Right hindlimb (tissue), 1 donor: ENCODE results near the gene DGKI.

Experiments used
- DNase-seq: peaks from one replicate; pipeline ENCODE4 v3.0.0-alpha.2; 2018

Gene DGKI

GRCh38 chr7:137583172-137583571, 263.6 kb downstream of the DGKI start:
- no peak for DNase-seq

GRCh38 chr7:137579913-137580640, 266.7 kb downstream of the DGKI start:
- DNase-seq, result no peak

- DNase-seq, result no peak
Observed at GRCh38 chr7:137578541-137578940, 268.2 kb downstream of the DGKI start.

GRCh38 chr7:137577184-137577583, 269.6 kb downstream of the DGKI start:
- DNase-seq, result no peak

GRCh38 chr7:137576481-137576880, 270.3 kb downstream of the DGKI start:
- DNase-seq, result no peak

- no peak for DNase-seq
Observed at GRCh38 chr7:137574812-137575211, 272.0 kb downstream of the DGKI start.

GRCh38 chr7:137572056-137572784, 274.6 kb downstream of the DGKI start:
- DNase-seq, result no peak

GRCh38 chr7:137564677-137565076, 282.1 kb downstream of the DGKI start:
- no peak for DNase-seq

GRCh38 chr7:137563981-137564380, 282.8 kb downstream of the DGKI start:
- no peak for DNase-seq

- no peak for DNase-seq
Observed at GRCh38 chr7:137547485-137547884, 299.3 kb downstream of the DGKI start.

GRCh38 chr7:137546671-137547070, 300.1 kb downstream of the DGKI start:
- DNase-seq, result no peak

GRCh38 chr7:137546009-137546408, 300.8 kb downstream of the DGKI start:
- no peak for DNase-seq

GRCh38 chr7:137545059-137545716, 301.6 kb downstream of the DGKI start:
- no peak for DNase-seq

- DNase-seq, result no peak
Observed at GRCh38 chr7:137544453-137545058, 302.2 kb downstream of the DGKI start.

GRCh38 chr7:137539111-137539715, 307.6 kb downstream of the DGKI start:
- no peak for DNase-seq

- no peak for DNase-seq
Observed at GRCh38 chr7:137538361-137538762, 308.4 kb downstream of the DGKI start.

- no peak for DNase-seq
Observed at GRCh38 chr7:137535579-137535978, 311.2 kb downstream of the DGKI start.

GRCh38 chr7:137531671-137532070, 315.1 kb downstream of the DGKI start:
- no peak for DNase-seq

- DNase-seq, result no peak
Observed at GRCh38 chr7:137527634-137528033, 319.1 kb downstream of the DGKI start.

- DNase-seq, result no peak
Observed at GRCh38 chr7:137523171-137523570, 323.6 kb downstream of the DGKI start.

GRCh38 chr7:137521451-137521850, 325.3 kb downstream of the DGKI start:
- DNase-seq, result no peak

- DNase-seq, result no peak
Observed at GRCh38 chr7:137519947-137520346, 326.8 kb downstream of the DGKI start.

GRCh38 chr7:137519181-137519691, 327.5 kb downstream of the DGKI start:
- no peak for DNase-seq
